Stromal cell of bone marrow (primary cell): Measurements from ENCODE around the gene DIP2C.

Experiments
- DNase-seq: peaks from one replicate; pipeline ENCODE4 v3.0.0-alpha.2; 2012; ENCODE audit warnings: low read depth

The DIP2C gene

DNA sequence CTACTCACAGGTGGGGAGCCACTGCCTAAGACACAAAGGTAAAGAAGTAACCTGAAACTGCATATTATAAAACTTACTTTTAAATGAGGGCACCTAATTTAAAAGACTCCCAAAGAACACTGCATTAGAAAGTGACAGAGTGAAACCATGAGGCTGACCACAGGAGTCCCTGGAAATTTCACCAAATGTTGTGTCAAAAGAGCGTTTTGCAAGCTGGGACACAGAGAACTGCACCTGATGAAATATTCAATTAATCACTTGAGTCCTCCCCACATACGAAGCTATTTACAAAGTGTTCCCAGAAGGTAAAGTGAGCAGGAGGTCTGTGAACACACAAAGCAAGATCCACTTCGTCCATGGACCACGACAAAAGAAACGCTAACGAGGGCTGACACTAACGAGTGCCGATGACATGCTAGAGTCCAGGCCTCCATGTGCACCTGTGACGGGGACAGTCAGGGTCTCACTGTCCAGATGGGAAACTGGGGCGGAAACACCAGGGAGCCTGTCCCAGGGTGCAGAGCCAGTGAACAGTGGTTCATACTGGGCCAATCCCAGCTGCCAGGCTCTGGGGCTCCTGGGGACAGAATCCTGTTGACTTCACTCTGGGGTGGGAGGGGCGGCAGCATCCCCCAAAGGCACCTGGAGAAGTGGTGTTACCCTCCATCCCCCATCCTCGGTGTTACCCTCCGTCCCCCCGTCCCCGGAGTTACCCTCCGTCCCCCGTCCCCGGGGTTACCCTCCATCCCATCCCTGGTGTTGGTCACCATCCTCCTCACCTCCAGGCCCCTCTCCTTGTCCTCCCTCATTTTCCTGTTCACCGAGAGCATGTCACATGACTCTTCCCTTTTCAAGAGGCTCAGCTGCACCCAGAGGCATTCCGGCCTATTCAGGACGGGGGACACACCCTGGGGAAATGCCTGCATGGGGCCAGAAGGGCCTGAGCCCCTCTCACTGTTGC, 63.4 kb downstream of the DIP2C start:
- DNase-seq, result no peak

DNA sequence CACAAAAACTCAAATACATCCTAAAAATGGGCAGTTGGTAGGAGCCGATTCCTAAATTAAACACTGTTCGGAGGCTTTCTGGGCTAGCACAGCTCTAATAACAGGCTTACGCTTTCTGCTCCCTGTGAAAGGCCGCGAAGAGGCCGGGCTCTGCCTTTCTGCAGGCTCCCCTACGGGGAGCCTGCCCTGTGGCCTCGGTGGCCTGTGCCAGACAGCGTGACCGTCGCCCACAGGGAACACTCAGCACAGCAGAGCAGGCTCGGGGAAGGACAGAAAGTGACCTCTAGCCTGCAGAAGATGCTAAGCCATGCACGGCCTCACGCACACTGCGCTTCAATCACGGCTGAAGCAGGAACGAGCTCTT, 64.2 kb downstream of the DIP2C start:
- DNase-seq, result no peak

DNA sequence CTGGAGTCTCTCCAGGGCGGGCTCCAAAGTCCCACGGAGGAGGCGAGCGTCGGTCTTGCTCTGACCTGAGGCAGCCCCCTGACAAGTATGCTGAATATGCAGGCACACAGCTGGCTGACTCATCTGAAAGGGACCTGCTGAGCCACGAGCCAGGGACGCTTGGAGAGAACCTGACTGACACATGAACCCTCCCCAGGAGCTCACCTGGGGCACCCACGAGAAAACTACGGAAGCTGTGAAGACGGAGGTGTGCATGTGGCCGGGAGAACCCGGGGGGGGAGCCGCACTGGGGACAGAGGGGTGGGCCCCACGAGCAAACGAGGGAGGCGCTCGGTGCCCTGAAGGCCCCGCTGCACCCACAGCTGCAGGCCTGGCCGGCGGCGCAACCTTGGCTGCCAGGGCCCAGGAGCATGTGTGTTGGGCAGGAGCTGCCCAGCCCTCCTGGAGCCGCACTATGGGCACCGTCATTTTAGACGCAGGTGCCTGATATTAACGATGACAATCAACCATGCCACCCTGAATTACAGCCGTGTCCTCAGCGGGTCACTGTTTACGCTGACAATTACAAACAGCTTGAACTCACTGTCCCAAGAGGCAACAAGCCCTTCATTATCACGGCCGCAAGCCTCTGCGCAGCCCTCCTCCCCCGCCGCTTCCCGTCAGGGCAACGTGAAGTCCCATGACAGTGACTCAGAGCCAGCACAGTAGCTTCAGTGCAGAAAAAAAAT, 64.7 kb downstream of the DIP2C start:
- DNase-seq, result peak; percentile 90

DNA sequence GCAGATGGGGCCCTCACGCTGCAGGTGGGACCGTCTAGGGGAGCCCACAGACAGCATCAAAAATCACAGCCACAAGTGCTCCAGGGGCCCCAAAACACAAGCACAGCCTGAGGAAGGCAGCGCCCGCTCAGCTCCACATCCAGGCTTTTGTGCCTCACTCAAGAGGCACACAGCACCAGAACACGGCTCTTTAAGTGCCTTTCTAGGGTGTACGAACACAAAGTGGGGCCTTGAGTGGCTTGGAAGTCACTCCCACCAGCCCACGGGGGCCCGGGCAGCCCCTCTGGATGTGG, 65.2 kb downstream of the DIP2C start:
- no peak for DNase-seq

DNA sequence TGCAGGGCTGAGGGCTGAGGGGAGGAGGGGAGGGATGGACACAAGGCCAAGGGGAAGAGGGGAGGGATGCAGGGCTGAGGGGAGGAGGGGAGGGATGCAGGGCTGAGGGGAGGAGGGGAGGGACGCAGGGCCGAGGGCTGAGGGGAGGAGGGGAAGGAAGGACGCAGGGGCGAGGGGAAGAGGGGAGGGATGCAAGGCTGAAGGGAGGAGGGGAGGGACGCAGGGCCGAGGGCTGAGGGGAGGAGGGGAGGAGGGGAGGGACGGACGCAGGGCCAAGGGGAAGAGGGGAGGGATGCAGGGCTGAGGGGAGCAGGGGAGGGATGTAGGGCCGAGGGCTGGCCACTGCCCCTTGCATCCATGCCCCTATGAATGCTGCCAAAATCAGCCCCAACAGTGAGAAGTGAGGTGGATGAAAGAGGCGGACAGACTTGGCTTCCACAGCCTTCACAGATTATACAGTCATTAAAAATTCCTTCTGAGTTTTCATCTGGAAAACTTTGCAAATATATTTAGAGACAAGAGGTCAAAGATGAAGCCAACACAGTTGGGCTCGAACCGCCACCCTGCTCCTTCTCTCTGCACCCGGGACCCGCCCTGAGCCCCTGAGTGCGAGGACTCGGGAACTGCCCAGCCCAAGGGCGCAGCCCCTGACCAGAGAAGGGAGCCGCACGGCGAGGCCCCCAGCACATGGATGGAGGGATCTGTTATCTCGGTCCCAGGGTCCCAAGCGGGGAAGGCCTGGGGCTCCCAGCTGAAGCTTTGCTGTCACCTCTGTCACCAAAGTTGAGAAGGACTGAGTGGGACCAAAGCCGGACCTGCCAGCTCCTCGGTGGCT, 65.8 kb downstream of the DIP2C start:
- no peak for DNase-seq

DNA sequence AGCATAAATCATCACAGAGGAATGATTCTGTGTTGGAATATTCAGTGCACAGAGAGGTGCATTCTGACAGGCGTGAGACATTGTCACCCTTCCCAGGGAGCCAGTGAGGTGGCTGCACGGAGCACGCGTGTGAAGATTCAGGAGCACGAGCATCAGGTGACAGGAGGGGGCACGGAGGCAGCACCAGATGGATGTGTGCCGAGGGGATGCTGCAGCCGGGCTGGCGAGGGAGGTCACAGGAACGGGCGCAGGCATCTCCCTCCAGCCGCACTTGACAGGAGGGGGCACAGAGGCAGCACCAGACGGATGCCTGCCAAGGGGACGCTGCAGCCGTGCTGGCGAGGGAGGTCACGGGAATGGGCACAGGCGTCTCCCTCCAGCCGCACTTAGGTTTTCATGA, 66.5 kb downstream of the DIP2C start:
- no peak for DNase-seq

DNA sequence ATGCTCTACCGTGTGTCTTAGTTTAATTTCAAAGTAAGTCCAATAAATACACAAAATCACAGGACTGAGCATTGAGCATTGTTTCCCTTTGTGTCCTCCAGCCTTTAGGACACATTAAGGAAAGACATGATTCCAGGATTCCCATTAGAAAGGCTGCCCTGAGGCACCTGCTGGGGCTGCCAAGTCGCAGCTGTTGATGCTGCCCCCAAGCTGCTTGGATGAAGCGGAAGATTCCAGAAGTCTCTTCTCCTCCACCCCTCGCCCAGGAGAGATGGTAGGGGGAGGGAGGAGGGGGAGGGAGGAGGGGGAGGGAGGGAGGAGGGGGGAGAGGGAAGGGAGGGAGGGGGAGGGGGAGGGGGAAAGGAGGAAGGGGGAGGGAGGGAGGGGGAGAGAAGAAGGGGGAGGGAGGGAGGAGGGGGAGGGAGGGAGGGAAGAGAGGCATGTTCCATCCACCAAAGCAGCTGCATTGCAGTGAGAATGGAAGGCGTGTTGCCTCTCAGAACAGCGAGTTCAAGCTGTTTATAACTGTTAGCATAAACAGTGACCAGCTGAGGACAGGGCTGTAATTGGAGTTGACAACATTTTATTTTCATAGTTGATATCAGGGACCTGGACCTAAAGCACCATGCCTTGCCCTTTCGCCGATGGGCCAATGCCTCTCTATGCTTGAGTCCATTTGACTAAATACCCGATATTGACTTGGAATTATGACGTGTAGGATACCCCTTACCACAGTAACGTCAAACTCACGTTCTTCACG, 67.3 kb downstream of the DIP2C start:
- no peak for DNase-seq

DNA sequence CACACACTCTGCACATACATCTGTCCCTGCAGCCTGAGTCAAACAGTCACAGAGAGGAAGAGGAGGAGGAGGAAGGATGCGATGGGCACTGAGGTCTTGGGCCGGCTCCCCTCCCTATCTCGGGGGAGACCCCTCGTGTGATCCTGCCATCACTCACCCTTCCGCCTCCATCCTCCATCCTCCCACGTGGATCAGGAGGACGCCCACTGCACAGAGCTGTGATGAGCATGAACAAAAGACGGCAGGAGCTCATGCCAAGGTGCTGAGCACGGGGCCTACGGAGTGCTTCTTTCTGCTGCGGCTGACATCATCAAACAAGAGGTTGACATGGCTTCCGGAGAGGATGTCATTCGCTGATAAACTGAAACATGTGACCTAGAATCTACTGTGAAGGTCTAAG, 68.0 kb downstream of the DIP2C start:
- no peak for DNase-seq

DNA sequence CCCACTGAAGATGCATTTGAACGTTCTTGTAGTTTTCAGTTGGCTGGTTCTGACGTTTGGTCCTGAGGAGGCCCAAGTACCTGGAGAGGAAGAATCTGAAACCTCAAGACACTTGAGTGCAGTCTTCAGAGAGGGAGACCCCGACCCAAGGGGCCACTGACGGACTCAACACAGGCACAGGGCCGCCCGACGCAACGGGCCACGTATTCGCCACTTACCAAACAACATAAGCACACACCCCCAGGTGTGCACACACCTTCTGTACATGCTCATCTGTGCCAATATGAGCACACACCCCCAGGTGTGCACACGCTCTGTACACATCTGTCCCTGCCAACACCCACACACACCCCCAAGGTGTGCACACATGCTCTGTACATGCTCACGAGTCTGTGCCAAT, 68.5 kb downstream of the DIP2C start:
- no peak for DNase-seq

DNA sequence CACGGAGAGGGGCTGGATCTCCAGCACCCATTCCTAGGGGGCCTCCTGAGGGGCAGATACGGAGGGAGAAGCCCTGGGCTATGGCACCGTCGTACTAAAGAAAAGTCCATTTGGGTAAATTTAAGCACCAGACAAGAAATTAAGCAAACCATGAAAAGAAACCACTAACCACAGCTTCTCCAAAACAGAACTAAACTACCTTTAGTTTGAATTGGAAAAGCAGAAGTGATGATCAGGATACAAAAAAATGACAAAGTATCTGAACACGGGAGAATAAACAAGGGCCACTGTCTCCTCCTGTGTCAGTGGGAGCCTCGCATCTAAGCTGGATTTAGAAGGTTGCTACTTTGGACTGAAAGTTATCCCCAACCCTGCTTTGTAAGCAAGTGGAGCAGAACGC, 69.1 kb downstream of the DIP2C start:
- no peak for DNase-seq

DNA sequence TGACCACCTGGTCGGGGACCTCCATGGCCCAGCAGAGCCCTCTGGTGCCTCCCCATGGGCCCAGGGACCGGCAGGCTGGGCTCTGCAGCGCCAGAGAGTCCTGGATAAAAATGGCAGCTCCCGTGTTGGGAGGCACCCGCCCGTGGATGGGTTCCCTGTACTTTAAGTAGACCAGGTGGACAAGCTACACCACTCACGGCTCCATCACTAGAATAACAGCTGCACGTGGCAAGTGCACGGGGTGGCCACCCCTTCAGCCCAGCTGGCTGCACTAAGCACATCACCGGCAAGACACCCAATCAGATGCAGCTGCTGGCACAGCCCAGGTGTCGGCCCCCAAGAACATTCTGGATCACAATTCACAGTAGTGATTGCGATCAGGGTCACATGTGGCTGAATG, 69.8 kb downstream of the DIP2C start:
- DNase-seq, result no peak

DNA sequence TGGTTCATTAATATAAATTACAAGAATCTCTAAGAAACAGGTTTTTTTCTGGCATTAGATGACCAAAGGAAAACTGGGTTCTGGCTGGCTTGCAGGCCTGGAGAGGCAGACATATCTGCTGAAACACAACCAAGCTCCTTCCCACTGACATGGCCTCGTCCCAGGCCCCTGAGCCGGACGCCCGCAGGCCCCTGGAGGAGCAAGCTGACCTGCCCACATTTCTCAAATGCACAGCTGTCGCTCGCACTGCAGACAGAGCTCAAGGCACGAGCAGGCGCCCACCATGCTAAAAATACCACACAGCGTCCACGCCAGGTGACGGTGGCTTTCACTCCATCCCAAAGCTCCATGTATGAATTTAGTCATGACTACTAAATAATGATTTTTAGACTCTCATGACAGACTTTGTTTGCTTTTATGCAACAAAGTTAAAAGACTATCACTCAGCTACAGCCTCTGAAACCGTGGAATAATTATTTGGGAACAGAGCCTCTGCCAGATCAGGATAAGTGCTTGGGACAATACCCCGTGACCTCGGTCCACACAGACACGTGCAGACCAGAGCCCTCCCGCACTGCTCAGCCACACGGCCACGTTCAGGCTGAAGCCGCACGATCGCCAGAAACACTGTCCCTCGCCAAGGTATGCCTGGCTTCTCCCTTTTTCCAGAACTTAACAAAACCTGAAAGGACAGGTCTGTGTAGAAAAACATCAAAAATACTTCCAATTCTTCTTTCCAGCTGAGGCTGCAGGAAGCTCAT, 71.1 kb downstream of the DIP2C start:
- no peak for DNase-seq

DNA sequence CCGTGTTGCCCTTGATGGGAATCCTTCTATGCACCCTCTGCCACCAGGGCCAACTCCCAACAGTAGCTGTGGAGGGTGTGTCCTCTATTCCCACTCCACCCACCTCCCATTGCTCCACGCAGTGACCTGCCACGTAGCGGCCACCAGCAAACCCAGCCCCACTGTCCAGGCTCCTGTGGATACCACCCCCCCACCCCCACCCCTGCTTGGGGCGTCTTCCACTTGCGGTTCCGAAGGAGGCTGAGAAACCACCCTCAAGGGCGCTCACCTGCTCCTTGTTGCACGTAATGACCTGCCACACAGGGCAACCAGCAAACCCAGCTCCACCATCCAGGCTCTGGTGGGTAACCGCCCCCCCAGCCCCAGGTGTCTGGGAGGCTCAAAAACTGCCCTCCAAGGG, 72.0 kb downstream of the DIP2C start:
- DNase-seq, result no peak

DNA sequence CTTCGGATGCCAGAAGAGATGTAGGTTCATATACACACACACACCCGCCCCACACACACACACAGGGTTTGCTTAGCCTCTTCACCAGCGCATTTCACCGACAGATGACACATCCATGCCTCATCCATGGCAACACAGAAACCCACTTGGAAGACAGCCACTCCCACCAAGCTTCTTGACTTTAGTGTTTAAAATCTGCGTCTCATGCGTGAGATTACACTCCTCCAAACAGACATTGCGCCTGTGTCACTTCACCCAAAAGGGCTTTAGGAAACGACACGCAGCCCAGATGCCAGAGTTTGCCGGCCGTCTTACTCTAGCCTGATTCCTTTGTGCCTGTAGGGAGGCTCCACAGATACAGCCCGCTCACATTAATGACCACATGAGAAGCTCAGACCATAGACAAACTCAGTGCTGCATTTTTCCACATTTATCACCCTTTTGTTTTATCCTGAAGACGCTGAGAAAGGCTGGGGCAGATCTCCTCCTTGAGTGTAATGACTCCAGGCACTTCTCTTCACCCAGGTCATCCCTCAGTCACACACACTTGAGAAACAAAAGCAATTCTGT, 73.8 kb downstream of the DIP2C start:
- peak; percentile 64 for DNase-seq

DNA sequence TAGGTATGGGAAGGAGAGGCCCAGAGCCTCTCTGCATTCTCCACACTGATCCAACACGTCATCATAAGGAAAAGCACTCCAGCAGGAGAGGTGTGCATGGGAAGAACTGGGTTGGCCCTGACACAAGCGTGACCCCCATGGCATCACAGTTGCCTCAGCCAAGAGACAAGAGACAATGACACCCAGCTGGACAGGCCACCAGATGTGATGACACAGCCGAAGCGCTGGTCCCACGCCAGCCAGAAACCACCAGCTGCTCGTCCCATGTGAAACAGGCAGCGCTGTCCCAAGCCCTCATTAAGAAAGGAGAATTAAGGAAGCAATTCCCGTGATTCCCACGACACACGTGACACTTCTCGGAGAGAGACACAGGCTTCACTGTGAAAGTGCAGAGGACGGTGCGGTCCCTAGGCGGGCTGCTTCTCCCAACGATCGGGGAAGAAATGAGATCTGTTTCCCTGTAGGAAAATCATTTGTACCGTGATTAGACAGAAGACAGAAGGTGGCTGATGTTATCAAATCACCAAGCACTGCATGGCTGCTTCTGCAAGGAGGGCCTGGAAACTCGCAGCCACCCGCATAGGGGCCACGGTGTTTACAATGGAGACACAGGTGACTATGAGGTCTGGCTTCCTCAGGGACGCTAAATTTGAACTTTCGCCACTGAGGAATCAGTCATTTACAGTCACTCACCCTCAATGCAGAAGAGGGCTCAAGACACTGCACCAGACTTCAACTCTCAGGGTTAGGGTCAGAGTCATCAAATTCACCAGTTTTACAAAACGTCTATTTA, 74.5 kb downstream of the DIP2C start:
- no peak for DNase-seq

DNA sequence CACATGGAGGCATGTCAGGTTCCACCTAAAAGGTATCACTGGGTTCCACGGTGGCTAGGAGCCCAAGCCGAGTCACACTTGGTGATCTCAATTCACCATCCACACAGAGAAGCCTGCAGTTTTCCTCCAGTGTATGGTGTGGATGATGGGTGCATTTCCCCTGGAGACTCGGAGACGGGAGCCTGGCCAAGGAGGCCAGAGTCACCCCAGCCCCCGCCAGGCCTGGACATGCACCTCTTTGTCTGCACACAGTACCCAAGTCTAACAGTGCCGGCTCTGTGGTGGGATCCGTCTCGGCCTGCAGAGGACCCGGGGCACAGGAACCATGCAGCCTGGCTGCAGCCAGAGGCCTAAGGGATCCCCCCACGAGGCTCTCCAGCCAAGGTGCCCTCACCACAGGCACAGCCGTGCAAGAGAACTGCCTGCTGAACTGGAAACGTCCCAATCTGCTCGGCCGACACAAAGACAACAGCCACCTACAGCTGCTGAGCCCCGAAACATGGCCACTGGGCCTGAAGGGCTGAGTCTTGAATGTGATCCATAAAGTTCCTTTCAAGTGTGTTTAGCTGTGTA, 75.2 kb downstream of the DIP2C start:
- DNase-seq, result no peak

DNA sequence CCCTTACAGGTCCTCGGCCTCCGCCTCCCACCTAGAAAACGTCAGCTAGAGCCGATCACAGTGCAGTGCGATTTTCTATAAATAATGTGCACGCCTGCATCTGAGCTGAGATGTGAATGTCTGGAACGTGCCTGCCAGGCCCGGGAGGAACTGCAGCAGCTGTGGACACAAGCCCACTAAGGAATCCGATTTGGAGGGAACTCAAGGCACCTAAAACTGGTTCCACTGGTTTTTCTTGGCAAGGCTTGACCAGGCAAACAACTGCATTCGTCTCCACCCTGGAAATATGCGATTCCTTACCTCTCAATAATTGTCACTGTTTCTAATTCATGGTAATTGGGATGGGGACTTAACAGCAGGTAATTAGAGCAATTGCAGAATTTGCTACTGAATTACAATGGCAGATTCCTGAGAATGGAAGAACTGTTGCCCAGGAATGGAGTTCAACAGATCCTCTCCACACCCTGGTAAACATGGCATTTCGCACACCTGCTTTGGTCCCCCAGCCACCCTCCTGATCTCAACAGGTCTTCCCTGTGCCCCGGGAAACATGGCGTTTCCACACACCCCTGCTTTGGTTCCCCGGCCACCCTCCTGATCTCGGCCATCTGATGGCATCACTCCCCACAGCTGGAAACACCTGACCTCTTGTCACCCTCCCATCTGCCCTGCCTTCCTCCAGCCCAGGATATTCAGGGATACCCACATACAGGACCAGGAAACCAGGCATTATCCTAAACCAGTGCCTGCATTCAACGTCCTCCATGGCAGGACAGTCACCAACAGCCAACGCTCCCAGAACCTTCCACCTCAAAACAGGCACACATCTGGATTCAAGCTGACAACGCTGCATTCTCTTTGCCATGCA, 76.0 kb downstream of the DIP2C start:
- no peak for DNase-seq

DNA sequence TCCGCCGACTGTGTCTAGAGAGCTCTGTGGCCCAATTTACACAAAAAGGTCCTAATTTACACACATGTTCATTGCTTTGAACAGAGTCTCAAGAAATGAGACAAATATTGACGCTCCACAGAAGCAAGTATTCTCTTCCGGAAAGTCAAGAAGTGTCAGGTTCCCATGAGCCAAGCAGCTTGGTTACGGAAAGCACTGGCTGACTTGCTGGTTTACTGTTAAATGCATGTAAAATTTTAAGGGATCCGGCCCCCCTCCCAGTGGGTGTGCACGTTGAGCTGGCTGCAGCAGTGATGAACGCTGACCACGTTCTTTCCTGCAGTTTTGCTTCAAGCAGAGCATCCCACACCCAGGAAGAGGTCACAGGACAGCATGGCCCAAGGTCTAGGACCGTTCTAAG, 76.8 kb downstream of the DIP2C start:
- DNase-seq, result no peak
